Heart left ventricle (tissue), 13 donors: ENCODE measurements around the gene CDK4.

ENCODE experiments used
- CTCF ChIP-seq, 12 donors: fragments of 200-600 bp; sonication (generic) in 4 of 12; IDR thresholded peaks; one replicate each; pipeline versions ENCODE4 v1.5.0 to v1.8.0; 2018 to 2022; ENCODE audit warnings: antibody characterized with exemption in 12 of 12, mild to moderate bottlenecking in 5 of 12
- POLR2A ChIP-seq, 2 donors: fragments of 450-650 bp; IDR thresholded peaks; one replicate each; pipeline ENCODE4 v1.6.1; 2017; ENCODE audit warnings: antibody characterized with exemption in 2 of 2, mild to moderate bottlenecking in 2 of 2, moderate library complexity in 2 of 2
- donor health status: ischemic (EF 13 %, LVEDD 7.1; RV severe dilation, severe dysfunction).
- donor health status: DM: no; HTN: yes; CAD: no.
- donor health status: DM: no; HTN: no; CAD: no.
- donor health status: ischemic (EF 25% LVEDD 6.9; RV normal size, moderate dysfunction).
- donor health status: ischemic (EF 25% LVEDD 5.7; RV mildly dilated, moderate dysfunction).
- donor health status: ischemic (EF 35%, LVEDD 5.7; RV mildly dilated, moderate dysfunction).
- donor health status: nonischemic (EF 11% LVEDD 7.7; RV severe dilation, severe dysfunction).
- donor health status: DM: yes; HTN: yes; CAD: no.
- donor health status: PGD.
- donor health status: ischemic (EF 29% LVEDD 5.4; RV normal size, mild dysfunction).
- donor health status: nonischemic (EF 23%, LVEDD 6.1; RV moderate dilation, normal function).

- TF ChIP-seq CTCF (IDR thresholded peaks at IDR 0.05) (no peak), POLR2A (IDR thresholded peaks at IDR 0.05) (no peak)
Observed at GRCh38 chr12:57752668-57753000, 524 bp upstream of the CDK4 start.
